HG03045 (cell line): ENCODE results near the gene STK16.
"Not testable (repeated sequence)": the region's sequence is repeated elsewhere in the genome, so short reads cannot be mapped to it uniquely, and the experiment has no call there.

Source experiments
- ATAC-seq: cut with Tn5 transposase; IDR thresholded peaks from one replicate; pipeline ENCODE4 v1.9.1; 2021; ENCODE audit warnings: mild to moderate bottlenecking, moderate library complexity; ENCODE audit not compliant: unreplicated experiment

STK16 gene

DNA sequence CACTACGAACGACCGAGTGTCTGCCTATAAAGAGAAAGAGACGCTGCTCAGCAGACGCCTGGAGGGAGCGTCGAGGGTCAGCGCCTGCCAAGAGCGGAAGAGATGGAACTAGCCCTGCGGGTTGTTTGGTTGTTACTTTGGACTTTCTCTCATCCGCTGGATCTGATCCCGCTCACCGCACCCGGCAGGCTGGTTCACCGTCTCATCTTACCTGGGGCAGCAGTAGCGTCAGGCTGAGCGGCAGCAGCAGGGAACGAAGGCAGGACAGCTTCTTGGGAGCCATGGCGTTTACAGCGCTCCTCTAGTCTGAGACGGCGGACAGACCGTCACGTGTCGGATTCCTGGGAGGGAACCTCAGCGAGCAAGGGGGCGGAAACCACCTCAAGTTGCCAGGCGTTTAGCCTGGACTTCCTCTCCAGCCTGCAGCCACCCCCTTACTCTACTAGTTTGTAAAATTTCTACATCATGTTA lies 2.0 kb upstream of the STK16 start:
- no peak for ATAC-seq

GRCh38 chr2:219244789-219245147 lies 511 bp upstream of the STK16 start:
- no peak for ATAC-seq

DNA sequence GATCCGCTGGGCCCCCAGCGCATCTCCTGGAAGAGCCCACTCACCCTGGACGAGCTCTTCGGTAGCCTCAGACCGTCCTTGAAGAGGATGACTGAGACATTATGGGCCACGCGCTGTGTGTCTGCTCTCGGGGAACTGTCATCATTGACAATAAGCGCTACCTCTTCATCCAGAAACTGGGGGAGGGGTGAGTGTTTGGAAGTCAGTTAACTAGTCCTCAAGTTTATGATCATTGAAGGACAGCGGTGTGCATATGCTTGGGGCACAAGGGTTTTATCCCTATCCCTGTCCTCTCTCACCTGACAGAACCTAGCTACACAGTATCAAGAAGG lies 586 bp downstream of the STK16 start:
- no peak for ATAC-seq

DNA sequence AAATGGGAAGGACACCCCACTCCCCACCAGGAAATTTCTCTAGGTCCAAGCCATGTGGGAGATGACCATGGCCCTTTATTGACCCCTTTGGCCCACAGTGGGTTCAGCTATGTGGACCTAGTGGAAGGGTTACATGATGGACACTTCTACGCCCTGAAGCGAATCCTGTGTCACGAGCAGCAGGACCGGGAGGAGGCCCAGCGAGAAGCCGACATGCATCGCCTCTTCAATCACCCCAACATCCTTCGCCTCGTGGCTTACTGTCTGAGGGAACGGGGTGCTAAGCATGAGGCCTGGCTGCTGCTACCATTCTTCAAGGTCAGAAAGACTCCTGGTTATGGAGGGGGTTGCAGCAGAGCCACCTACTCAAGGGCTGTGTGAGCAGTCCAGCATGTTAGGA lies 1.3 kb downstream of the STK16 start:
- no peak for ATAC-seq

DNA sequence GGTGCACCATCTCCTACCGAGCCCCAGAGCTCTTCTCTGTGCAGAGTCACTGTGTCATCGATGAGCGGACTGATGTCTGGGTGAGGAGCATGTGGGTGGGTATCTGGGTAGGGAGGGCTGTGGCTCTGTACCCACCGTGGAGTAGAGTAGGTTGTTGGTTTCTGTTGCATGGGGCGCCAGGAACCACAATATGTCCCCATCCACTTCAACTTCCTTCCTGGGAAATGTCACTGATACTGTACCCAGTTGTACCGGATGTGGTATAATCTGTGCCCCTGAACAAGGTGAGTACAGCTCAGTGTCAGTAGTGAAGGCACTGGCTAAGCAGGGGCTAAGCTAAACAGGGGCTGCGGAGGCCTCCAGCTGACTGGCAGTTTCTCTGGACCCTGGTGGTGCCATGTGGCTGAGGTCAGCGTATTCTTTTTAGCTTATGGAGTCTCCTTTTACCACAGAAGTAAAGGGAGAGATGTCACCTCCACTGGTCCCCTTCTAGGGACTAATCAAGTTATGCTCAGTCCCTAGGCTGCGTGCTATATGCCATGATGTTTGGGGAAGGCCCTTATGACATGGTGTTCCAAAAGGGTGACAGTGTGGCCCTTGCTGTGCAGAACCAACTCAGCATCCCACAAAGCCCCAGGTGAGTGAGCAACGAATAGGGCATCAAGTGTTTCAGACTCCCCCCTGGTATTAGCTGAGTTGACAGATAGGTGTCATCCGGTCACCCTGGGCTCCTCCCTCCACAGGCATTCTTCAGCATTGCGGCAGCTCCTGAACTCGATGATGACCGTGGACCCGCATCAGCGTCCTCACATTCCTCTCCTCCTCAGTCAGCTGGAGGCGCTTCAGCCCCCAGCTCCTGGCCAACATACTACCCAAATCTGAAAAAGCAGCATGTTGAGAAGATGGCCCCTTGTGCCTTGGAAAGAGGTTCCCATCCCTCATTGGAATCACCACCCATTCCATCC lies 2.7 kb downstream of the STK16 start:
- no peak for ATAC-seq

GRCh38 chr2:219248845-219249202 lies 3.5 kb downstream of the STK16 start:
- no peak for ATAC-seq

GRCh38 chr2:219249203-219249980 lies 4.1 kb downstream of the STK16 start:
- peak; percentile 29 for ATAC-seq

- ATAC-seq: no peak
These were observed 4.9 kb downstream of the STK16 start for GRCh38 chr2:219250049-219250781.

DNA sequence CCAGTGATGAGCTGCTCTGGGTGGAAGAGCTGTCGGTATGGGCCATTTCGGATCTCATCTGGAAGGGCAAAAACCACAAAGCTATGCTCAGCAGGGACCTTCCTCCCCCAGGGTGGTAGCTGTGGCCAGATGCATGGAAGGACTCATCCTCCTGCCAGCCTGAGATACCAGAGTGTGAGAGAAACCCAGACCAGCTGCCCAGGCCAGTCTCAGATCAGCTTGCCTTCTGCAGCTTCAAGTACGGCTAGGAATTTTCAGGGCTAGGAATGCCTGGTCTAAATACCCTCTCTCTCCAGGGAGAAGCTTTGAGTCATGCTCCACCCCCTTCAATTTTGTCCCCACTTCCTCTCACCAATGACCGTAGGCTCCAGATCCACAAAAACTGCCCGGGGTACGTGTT lies 6.4 kb downstream of the STK16 start:
- ATAC-seq: no peak

GRCh38 chr2:219252084-219252483 lies 6.8 kb downstream of the STK16 start:
- no peak for ATAC-seq

GRCh38 chr2:219252570-219252899 lies 7.3 kb downstream of the STK16 start:
- no peak for ATAC-seq

GRCh38 chr2:219252900-219253752 lies 7.8 kb downstream of the STK16 start, which contains the start of gene TUBA4B:
TSS of gene TUBA4B (plus strand) at chr2:219253243. CDS start at chr2:219253408, 165 bp downstream.
- no peak for ATAC-seq

DNA sequence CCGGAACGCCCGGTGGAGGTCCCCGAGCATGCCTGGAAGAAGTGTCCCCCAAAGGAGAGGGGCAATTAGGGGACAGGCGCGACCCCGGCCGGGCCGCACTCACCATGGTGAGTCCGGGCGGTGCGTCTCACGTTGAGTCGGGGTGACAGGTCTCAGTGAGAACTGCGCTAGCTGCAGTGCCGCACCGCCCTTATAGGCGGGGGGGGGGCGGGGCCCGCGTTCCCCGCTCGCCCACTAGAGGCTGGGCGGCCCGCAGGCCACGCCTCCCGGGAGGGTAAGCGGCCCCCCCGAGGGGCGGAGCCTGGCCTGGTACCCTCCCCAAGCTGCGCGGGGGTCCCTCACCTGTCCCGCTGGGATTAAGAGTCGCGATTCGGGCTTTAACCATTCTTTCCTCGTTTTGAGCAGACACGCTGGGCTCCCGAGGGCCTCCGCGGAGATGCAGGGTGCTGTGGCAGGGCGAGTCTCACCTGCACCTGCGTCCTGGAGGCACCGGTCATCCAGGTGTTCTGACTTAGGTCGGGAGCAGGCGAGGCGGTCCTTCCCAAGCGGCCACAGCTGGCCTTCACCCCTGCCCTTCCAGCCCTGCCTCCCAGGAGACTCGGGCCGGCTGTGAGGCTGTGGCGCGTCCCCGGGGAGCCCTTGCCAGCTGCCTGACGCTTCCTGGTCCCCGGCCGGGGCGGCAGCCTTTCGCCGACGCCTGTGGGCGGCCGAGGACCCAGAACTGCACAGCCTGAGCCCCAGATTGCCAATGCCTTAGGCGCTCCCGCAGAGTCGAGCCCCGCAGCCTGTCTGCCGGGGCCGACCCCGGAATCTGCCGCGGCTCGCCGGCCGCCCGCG lies 8.7 kb downstream of the STK16 start, which contains the start of gene TUBA4A:
Gene TUBA4A, minus strand, starts transcription at position 166 of the 837 bp plus-strand sequence. Its CDS starts 60 bp downstream, at position 106.
- ATAC-seq: peak; percentile 59

DNA sequence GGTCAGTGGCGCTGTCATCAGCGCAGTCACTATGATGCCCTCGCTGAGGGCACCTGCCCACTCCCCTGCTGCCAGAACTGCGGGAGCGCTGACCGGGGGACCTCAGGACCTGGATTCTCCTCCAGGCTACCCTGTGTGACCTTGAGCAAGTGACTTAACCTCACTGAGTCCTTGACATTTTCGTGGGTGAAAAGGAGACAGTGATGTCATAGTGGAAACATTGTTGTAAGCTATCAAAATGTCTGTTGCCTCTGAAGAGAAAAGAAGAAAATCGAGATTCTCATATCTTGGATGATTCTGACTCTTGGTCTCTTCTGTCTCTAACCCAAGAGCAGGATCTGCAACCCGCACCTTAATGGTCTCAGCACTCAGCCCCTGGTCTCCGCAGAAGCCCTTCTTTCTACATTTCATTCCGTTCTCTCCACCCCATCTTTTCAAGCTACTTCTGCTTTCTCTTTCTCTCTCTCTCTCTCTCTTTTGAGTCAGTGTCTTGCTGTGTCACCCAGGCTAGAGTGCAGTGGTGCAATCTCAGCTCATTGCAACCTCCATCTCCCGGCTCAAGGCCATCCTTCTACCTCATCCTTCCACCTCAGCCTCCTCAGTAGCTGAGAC lies 9.4 kb downstream of the STK16 start:
- ATAC-seq: peak; percentile 23

- ATAC-seq: not testable (repeated sequence)
These were observed 13.7 kb downstream of the STK16 start for GRCh38 chr2:219258942-219259341.

- no peak for ATAC-seq
These were observed 16.0 kb downstream of the STK16 start for GRCh38 chr2:219261024-219261855.

- ATAC-seq: no peak
These were observed 21.0 kb downstream of the STK16 start for GRCh38 chr2:219266232-219266631.

GRCh38 chr2:219266886-219267285 lies 21.6 kb downstream of the STK16 start:
- ATAC-seq: no peak
